Inferior parietal cortex (tissue), 1 donor: ENCODE results near the gene SMIM12.

Experiments used
- DNase-seq: peaks from one replicate; pipeline ENCODE4 v3.0.0-alpha.2; 2016; ENCODE audit errors: extremely low spot score

SMIM12 gene

GRCh38 chr1:34874296-34874952 lies 14.9 kb upstream of the SMIM12 start:
- DNase-seq: no peak

- DNase-seq: no peak
Measured at GRCh38 chr1:34872133-34872503, 12.6 kb upstream of the SMIM12 start.

GRCh38 chr1:34871443-34872132 lies 12.0 kb upstream of the SMIM12 start:
- DNase-seq: no peak

- peak; percentile 69 for DNase-seq
Measured at GRCh38 chr1:34870395-34870794, 10.8 kb upstream of the SMIM12 start.

- DNase-seq: no peak
Measured at GRCh38 chr1:34869760-34870159, 10.2 kb upstream of the SMIM12 start.

- no peak for DNase-seq
Measured at GRCh38 chr1:34868230-34869049, 8.9 kb upstream of the SMIM12 start.

- DNase-seq: no peak
Measured at GRCh38 chr1:34867415-34867814, 7.9 kb upstream of the SMIM12 start.

GRCh38 chr1:34866762-34867109 lies 7.2 kb upstream of the SMIM12 start:
- DNase-seq: no peak

- DNase-seq: peak; percentile 78
Measured at GRCh38 chr1:34865981-34866761, 6.6 kb upstream of the SMIM12 start.

GRCh38 chr1:34865573-34865972 lies 6.0 kb upstream of the SMIM12 start:
- DNase-seq: no peak

- DNase-seq: no peak
Measured at GRCh38 chr1:34864759-34865158, 5.2 kb upstream of the SMIM12 start.

- no peak for DNase-seq
Measured at GRCh38 chr1:34863501-34863900, 4.0 kb upstream of the SMIM12 start.

- DNase-seq: no peak
Measured at GRCh38 chr1:34858901-34859445, 576 bp downstream of the SMIM12 start.

GRCh38 chr1:34856697-34857096 lies 2.9 kb downstream of the SMIM12 start:
- no peak for DNase-seq

GRCh38 chr1:34852677-34853217 lies 6.8 kb downstream of the SMIM12 start:
- DNase-seq: peak; percentile 92

- no peak for DNase-seq
Measured at GRCh38 chr1:34851431-34852105, 8.0 kb downstream of the SMIM12 start.

GRCh38 chr1:34850382-34850781 lies 9.2 kb downstream of the SMIM12 start:
- no peak for DNase-seq

- DNase-seq: no peak
Measured at GRCh38 chr1:34847094-34847493, 12.5 kb downstream of the SMIM12 start.

GRCh38 chr1:34846265-34846664 lies 13.3 kb downstream of the SMIM12 start:
- DNase-seq: no peak

- no peak for DNase-seq
Measured at GRCh38 chr1:34845131-34845901, 14.2 kb downstream of the SMIM12 start.
